GM12891 (cell line): ENCODE data around the gene DUSP12.

Experiments used
- POLR2A ChIP-seq: IDR thresholded peaks from 2 replicates; pipeline ENCODE4 v1.6.1; 2011; ENCODE audit warnings: low read depth, low read length, control low read depth
- POLR2AphosphoS5 ChIP-seq: IDR thresholded peaks from 2 replicates; pipeline ENCODE4 v1.6.1; 2011; ENCODE audit warnings: low read depth, low read length, control low read depth

DNA sequence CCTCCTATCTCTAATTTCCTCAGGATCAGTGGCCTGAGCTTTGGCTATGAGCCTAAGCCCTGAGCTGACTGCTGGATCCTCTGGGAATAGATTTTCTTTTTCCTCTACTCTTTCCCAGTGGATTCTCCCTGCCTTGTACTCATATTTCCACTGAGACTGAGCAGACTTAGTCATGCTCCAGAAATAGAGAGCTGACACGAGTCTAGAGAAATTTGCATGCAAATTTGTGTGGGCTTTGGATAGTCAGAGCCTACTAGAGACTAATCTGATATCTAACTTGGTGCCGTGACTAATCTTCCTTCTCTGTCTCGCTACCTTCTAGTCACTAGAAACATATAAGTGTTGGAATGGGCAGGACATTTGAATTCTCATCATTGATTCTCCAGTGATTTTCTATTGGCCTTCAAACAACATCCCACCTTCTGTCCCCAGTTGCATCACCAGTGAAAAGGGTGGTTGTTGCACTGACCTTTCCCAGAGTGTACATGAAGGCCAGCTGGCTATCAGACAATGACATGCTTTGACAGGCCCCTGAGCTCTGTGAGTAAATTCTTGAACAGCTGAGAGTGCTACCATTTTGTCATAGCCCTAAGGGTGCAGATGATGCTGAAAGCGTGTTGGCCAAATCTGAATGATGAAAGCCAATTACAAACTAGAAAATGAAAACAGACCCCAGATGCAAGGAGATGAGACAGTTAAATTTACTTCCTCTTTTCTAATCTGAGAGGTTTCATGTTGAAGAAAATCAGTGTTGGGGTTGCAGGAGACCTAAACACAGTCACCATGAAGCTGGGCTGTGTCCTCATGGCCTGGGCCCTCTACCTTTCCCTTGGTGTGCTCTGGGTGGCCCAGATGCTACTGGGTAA, 42.9 kb upstream of the DUSP12 start, which contains the start of gene FCRLA:
- TF ChIP-seq POLR2AphosphoS5 (peak; percentile 92), POLR2A (peak; percentile 95)
